HuH-7.5 (cell line): ENCODE measurements around the gene ARFRP1.
A peak's percentile ranks its signal among the peaks of the same experiment; 100 is the strongest.

Experiments
- DNase-seq: peaks from one replicate; pipeline ENCODE4 v3.0.0; 2011; ENCODE audit warnings: low spot score

The ARFRP1 gene

GRCh38 chr20:63743210-63743970, 35.6 kb upstream of the ARFRP1 start:
- DNase-seq: no peak

- peak; percentile 22 for DNase-seq
These were observed 34.7 kb upstream of the ARFRP1 start for GRCh38 chr20:63742381-63743024.

- DNase-seq: peak; percentile 25
These were observed 34.1 kb upstream of the ARFRP1 start for GRCh38 chr20:63741676-63742380.

DNA sequence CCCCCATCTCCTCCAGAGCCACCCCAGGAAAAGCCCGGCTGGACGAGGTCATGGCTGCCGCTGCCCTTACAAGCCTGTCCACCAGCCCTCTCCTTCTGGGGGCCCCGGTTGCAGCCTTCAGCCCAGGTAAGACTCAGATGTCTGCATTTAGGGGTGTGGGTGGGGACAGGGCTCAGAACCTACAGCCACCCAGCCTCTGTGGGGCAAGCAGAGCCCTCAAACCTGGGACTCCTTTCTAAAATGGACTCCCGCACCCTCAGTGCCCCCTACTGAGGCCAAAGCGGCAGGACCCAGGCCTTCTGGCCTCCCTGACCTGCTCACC, 33.5 kb upstream of the ARFRP1 start:
- peak; percentile 64 for DNase-seq

DNA sequence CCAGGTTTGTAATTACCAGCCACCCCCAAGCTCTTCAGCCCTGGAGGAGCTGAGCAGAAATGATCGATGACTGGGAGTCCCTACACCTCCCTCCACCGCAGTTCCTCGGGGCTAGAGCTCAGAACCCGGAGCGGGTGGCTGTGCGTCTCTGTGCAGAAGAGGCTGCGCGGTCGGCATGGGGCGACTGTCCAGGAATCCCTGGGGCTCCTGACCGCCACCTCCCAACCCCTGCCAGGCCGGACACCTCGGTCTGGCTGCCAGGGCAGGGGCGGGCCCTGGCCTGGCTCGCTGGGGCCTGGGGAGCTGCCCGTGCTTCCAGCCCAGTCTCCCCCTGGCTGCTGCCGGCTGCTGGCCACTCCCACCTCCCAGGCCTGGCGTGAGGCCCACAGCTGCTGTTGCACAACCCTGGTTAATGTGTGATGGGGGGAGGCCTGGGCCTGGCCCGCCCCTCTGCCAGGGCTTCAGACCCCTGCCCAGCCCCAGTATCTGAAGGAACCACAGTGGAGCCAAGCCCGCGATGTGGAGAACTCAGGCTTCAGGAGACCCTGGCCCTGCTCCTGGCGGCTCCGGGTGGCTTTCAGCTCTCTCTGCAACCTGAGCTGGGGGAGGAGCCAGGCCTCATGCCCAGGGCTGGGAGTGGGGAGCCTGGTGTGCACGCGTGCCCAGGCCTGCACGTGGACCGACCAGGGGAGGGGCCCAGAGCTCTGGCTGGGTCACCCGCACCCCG, 33.0 kb upstream of the ARFRP1 start:
- peak; percentile 100 for DNase-seq

- peak; percentile 77 for DNase-seq
These were observed 32.4 kb upstream of the ARFRP1 start for GRCh38 chr20:63740070-63740626.

- DNase-seq: peak; percentile 99
These were observed 31.6 kb upstream of the ARFRP1 start, which contains the start of gene SLC2A4RG for GRCh38 chr20:63739130-63740069. Gene SLC2A4RG, plus strand, starts transcription at chr20:63739776. Its CDS starts 137 bp downstream, at chr20:63739913.

DNA sequence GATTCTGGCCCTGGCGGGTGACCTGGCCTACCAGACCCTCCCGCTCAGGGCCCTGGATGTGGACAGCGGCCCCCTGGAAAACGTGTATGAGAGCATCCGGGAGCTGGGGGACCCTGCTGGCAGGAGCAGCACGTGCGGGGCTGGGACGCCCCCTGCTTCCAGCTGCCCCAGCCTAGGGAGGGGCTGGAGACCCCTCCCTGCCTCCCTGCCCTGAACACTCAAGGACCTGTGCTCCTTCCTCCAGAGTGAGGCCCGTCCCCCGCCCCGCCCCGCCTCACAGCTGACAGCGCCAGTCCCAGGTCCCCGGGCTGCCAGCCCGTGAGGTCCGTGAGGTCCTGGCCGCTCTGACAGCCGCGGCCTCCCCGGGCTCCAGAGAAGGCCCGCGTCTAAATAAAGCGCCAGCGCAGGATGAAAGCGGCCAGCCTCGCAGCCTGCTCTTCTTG, 30.9 kb upstream of the ARFRP1 start:
- DNase-seq: peak; percentile 86

GRCh38 chr20:63737945-63738686, 30.3 kb upstream of the ARFRP1 start:
- DNase-seq: peak; percentile 25

DNA sequence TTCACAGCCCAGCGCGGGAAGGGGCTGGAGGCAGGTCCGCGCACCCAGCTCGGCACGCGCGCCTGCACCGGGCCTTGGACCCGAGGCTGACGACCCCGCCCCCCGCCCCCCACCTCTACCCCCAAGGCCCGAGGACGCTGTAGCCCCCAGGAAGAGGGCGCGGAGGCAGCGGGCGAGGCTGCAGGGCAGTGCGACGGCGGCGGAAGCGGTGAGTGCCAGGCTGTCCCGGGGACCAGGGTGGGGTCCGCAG, 29.8 kb upstream of the ARFRP1 start:
- no peak for DNase-seq

- DNase-seq: peak; percentile 29
These were observed 29.3 kb upstream of the ARFRP1 start for GRCh38 chr20:63736893-63737694.

DNA sequence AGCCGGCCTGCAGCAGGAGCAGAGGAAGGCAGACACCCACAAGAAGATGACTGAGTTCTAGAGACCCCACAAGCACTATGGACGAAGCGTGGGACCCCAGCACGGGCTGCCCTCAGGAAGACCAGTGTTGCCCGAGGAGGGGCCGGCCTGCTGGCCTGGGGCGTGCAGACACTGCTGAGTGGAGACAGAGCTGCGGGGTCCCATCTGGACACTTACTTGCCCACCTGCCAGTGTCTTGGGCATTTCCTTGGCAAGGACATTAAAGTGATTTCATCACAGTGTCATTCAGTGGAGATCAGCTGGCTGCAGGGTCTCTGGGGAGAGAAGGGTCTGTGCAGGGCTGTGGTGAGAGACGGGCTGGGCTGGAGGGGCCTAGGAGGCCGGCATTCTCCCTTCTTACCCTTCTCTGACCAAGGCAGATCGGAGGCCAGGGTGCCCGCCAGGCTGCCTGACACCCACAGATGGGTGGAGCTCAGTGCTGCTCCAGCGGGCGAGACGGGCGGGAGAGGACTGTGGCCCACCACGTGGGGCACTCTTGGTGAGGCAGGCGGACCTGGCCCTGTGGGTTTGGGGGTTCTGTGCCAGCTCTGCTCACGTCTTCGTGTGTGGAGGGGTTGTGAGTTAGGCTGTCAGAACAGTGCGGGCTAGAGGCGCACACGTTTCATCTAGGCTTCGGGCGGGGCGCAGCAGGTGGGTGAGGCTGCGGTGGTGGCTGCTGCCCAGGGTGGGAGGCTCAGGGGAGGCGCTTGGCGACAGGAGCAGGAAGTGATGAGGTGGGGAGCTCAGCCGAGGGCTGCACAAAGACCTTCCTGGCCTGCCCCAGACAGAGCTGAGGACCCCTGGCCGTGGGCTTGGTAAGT, 28.3 kb upstream of the ARFRP1 start, which contains the start of gene LIME1:
TSS of gene LIME1 (plus strand) at position 806 of the 860 bp plus-strand sequence. CDS start 886 bp downstream, outside the sequence.
- peak; percentile 24 for DNase-seq

DNA sequence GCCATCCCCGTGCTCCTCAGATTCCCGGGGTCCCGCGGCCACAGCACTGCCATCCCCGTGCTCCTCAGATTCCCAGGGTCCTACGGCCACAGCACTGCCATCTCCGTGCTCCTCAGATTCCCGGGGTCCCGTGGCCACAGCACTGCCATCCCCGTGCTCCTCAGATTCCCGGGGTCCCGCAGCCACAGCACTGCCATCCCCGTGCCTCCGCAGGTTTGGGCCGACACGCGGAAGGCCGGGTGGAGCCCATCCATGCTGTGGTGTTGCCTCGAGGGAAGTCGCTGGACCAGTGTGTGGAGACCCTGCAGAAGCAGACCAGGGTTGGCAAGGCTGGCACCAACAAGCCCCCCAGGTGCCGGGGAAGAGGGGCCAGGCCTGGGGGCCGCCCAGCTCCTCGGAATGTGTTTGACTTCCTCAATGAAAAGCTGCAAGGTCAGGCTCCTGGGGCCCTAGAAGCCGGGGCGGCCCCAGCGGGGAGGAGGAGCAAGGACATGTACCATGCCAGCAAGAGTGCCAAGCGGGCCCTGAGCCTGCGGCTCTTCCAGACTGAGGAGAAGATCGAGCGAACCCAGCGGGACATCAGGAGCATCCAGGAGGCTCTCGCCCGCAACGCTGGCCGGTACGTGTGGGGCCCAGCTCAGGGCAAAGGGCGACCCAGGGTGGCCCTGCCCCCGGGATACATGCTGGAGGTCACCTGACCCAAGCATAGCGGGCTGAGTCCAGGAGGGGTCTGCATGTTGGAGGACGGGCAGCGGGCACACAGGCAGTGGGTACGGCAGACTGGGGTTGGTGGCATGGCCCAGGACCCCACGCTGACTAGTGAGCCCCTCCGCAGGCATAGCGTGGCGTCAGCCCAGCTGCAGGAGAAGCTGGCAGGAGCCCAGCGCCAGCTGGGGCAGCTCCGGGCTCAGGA, 27.4 kb upstream of the ARFRP1 start:
- no peak for DNase-seq

DNA sequence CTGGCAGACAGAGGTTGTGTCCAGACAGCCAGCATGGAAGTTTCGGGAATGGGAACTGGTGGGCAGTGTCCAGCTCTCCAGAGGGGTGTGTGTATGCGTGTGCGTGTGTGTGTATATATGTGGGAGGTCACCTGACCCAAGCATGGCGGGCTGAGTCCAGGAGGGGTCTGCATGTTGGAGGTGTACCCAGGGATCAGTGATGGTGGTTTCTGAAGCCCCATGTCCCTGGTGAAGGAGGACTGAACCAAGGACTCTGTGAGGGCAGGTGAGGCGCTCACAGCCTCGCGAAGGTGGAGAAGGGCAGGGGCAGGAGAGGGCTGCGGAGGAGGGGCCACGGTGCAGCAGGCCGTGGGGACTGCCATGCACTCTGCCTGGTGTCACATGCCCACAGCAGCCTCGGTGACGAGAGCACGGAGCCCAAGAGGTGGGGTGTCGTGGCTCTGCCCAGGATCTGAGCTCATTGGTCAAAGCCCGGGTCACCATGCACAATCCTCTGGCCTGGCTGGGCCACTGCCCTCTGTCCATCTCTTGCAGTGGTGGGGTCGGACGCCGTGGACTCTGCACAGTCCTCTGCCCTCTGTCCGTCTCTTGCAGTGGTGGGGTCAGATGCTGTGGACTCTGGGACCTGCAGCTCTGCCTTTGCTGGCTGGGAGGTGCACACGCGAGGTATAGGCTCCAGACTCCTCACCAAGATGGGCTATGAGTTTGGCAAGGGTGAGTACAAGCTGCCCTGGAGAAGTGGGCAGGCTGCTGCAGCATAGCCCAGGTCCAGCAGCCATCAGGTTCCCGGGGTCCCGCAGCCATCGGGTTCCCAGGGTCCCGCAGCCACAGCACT, 26.6 kb upstream of the ARFRP1 start:
- DNase-seq: no peak

GRCh38 chr20:63733579-63734081, 25.9 kb upstream of the ARFRP1 start:
- DNase-seq: no peak

- no peak for DNase-seq
These were observed 25.3 kb upstream of the ARFRP1 start for GRCh38 chr20:63733117-63733516.
